Lower leg skin (tissue), 4 donors: Measurements from ENCODE around the gene GABRR3. TPM values are rescaled to one million over a fixed set of nuclear protein-coding genes. Genes with fewer than 3 reads are reported as not detected.

Source experiments
- DNase-seq, 2 donors: peaks; one replicate each; pipeline ENCODE4 v3.0.0-alpha.2; 2019; ENCODE audit warnings: low spot score in 2 of 2
- H3K4me3 ChIP-seq: fragments of 200-600 bp; sonication (generic); 2 replicates; pipeline ENCODE4 v1.5.1; 2017; ENCODE audit warnings: mild to moderate bottlenecking, low read depth; ENCODE audit not compliant: poor library complexity, severe bottlenecking
- CTCF ChIP-seq, 3 donors: fragments of 450-650 bp; IDR thresholded peaks; one replicate each; pipeline ENCODE4 v1.5.1; 2016; ENCODE audit warnings: antibody characterized with exemption in 3 of 3, mild to moderate bottlenecking in 3 of 3, moderate library complexity in 2 of 3
- POLR2A ChIP-seq, 2 donors: fragments of 450-650 bp; IDR thresholded peaks; one replicate each; pipeline ENCODE4 v1.6.1; 2016 to 2017; ENCODE audit warnings: antibody characterized with exemption in 2 of 2, mild to moderate bottlenecking in 1 of 2, moderate library complexity in 1 of 2
- WGBS, 2 donors: methylation state at CpG; one replicate each; pipeline ENCODE4 v1.1.5; 2018; 5-methylcytosine and 5-hydroxymethylcytosine counted together
- intact Hi-C: fragments of 100-400 bp; cut with DNase I; formaldehyde crosslinking; loops from one replicate; pipeline ENCODE4 v1.15.0; 2023; ENCODE audit warnings: low total_unique reads
- total RNA-seq, 4 donors: library from RNA; depleted of rRNA; stranded (reverse); fragments of >200 nt; gene quantifications; one replicate each; pipeline ENCODE4 v1.1.0, GENCODE V29; 2016

Gene GABRR3
- total RNA-seq, 4 donors from 2014 or later = not detected

GRCh38 chr3:97957617-97958311 lies 77.4 kb downstream of the GABRR3 start:
- WGBS, 2 donors = 76 to 84% methylated on average over 8 of the region's 8 CpGs
- TF ChIP-seq POLR2A (IDR thresholded peaks at IDR 0.05) = no peak
- intact Hi-C loops = no loop called here
- no peak overlapping the region for H3K4me3 ChIP-seq
- peak in 1 of 2 donors; percentile 25 for DNase-seq

- no peak overlapping the region for H3K4me3 ChIP-seq
- 77 to 81% methylated on average over 3 of the region's 3 CpGs for WGBS, 2 donors
- TF ChIP-seq CTCF (IDR thresholded peaks at IDR 0.05) = no peak
- TF ChIP-seq POLR2A (IDR thresholded peaks at IDR 0.05) = no peak
- no peak for DNase-seq
- intact Hi-C loops = no loop called here
Measured at GRCh38 chr3:97956051-97956450, 79.1 kb downstream of the GABRR3 start.

- no peak overlapping the region for H3K4me3 ChIP-seq
- TF ChIP-seq CTCF (IDR thresholded peaks at IDR 0.05) (no peak), POLR2A (IDR thresholded peaks at IDR 0.05) (no peak)
- intact Hi-C loops = no loop called here
- DNase-seq = no peak
- WGBS, 2 donors = 90 to 94% methylated on average over 9 of the region's 9 CpGs
Measured at GRCh38 chr3:97954228-97954827, 80.8 kb downstream of the GABRR3 start.

GRCh38 chr3:97952872-97953271 lies 82.2 kb downstream of the GABRR3 start:
- WGBS, 2 donors = 79 to 91% methylated on average over 1 of the region's 1 CpG
- DNase-seq = no peak
- H3K4me3 ChIP-seq = no peak overlapping the region
- no peak for TF ChIP-seq POLR2A (IDR thresholded peaks at IDR 0.05)
- TF ChIP-seq CTCF (IDR thresholded peaks at IDR 0.05) = no peak
- intact Hi-C loops = no loop called here

GRCh38 chr3:97952280-97952679 lies 82.8 kb downstream of the GABRR3 start:
- TF ChIP-seq CTCF (IDR thresholded peaks at IDR 0.05) (no peak), POLR2A (IDR thresholded peaks at IDR 0.05) (no peak)
- no peak overlapping the region for H3K4me3 ChIP-seq
- intact Hi-C loops = no loop called here
- WGBS, 2 donors = 84 to 88% methylated on average over 3 of the region's 3 CpGs
- DNase-seq = peak in 1 of 2 donors; percentile 32

- TF ChIP-seq POLR2A (IDR thresholded peaks at IDR 0.05) (no peak), CTCF (IDR thresholded peaks at IDR 0.05) (no peak)
- WGBS, 2 donors = 96 to 98% methylated on average over 3 of the region's 3 CpGs
- intact Hi-C loops = no loop called here
- H3K4me3 ChIP-seq = no peak overlapping the region
- no peak for DNase-seq
Measured at GRCh38 chr3:97950360-97950759, 84.8 kb downstream of the GABRR3 start.
